ENCODE data around the gene ELAVL2.
A peak's percentile ranks its signal among the peaks of the same experiment; 100 is the strongest.

The ELAVL2 gene

GRCh38 chr9:23823269-23823668, 2.8 kb downstream of the ELAVL2 start:
- Histone ChIP-seq H3K27me3 (ENCODE audit: insufficient read depth, low read depth, severe bottlenecking) (peaks cover 27% of the 10 kb centered on the region), H3K4me3 (ENCODE audit: low read depth, low read length) (no peak overlapping the region), H3K9me3 (ENCODE audit: severe bottlenecking) (no peaks in the 10 kb centered on the region), H3K36me3 (no peaks in the 10 kb centered on the region), H3K27ac (no peak overlapping the region)
- TF ChIP-seq, protein P1, sequence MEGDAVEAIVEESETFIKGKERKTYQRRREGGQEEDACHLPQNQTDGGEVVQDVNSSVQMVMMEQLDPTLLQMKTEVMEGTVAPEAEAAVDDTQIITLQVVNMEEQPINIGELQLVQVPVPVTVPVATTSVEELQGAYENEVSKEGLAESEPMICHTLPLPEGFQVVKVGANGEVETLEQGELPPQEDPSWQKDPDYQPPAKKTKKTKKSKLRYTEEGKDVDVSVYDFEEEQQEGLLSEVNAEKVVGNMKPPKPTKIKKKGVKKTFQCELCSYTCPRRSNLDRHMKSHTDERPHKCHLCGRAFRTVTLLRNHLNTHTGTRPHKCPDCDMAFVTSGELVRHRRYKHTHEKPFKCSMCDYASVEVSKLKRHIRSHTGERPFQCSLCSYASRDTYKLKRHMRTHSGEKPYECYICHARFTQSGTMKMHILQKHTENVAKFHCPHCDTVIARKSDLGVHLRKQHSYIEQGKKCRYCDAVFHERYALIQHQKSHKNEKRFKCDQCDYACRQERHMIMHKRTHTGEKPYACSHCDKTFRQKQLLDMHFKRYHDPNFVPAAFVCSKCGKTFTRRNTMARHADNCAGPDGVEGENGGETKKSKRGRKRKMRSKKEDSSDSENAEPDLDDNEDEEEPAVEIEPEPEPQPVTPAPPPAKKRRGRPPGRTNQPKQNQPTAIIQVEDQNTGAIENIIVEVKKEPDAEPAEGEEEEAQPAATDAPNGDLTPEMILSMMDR (IDR thresholded peaks at IDR 0.05; ENCODE audit: low read depth, low read length) = no peak
- no peak for DNase-seq

- Histone ChIP-seq H3K27me3 (ENCODE audit: insufficient read depth, low read depth, severe bottlenecking) (peaks cover 27% of the 10 kb centered on the region), H3K36me3 (no peaks in the 10 kb centered on the region), H3K4me3 (ENCODE audit: low read depth, low read length) (peak overlapping the region; percentile 54), H3K9me3 (ENCODE audit: severe bottlenecking) (no peaks in the 10 kb centered on the region), H3K27ac (no peak overlapping the region)
- TF ChIP-seq, protein P1 (IDR thresholded peaks at IDR 0.05; ENCODE audit: low read depth, low read length) = no peak
- no peak for DNase-seq
Observed at GRCh38 chr9:23822261-23823169, 3.5 kb downstream of the ELAVL2 start.

GRCh38 chr9:23821375-23822181, 4.5 kb downstream of the ELAVL2 start:
- Histone ChIP-seq H3K36me3 (no peaks in the 10 kb centered on the region), H3K9me3 (ENCODE audit: severe bottlenecking) (no peaks in the 10 kb centered on the region), H3K27ac (peak overlapping the region; percentile 58), H3K27me3 (ENCODE audit: insufficient read depth, low read depth, severe bottlenecking) (peaks cover 27% of the 10 kb centered on the region), H3K4me3 (ENCODE audit: low read depth, low read length) (peak overlapping the region; percentile 54)
- TF ChIP-seq, protein P1 (IDR thresholded peaks at IDR 0.05; ENCODE audit: low read depth, low read length) = no peak
- DNase-seq = peak; percentile 69

DNA sequence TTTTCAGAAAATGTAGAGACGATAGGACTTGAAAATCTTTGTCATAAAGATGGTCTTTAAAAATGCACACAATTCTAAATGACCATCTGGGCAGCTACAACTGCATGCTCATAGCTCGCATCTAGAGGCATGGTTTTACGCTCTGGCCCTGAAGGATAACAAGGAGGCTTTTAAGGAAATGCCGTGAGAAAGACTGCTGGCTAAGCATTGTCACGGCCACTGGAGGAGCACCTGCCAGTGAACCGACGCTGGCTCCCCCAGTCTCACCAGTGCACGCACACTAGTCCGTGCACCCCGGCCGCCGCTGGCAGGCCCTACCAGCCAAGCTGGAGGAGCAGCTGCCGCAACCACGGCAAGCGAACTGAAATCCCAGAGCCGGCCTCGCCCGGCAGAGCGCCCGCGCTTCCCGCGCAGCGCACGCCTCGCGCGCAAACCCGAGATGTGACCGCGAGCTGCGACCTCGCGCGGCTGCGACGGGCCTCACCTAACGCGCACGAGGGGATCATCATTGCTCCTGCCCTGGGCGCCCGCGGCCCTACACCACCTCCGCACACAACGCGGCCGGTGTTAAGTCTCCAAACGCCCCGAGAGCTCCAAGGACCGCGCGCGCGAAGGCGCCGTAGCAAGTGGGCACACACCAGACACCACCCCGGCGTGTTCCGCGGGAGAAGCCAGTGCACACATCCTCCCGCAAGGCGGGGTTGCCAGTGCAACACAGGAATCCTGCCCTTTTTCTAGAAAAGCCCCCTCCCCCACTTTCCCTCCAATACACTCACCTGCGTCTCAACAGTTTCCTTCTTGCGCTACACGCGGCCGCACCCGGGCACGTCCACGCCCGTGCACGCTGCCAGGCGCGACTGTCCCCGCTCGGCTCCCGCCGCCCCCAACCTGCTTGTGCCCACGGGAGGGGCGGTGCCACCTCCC, 5.3 kb downstream of the ELAVL2 start:
- peak; percentile 55 for DNase-seq
- H3K4me3 ChIP-seq (ENCODE audit: low read depth, low read length) = peak overlapping the region; percentile 54
- no peaks in the 10 kb centered on the region for H3K9me3 ChIP-seq (ENCODE audit: severe bottlenecking)
- peaks cover 27% of the 10 kb centered on the region for H3K27me3 ChIP-seq (ENCODE audit: insufficient read depth, low read depth, severe bottlenecking)
- no peaks in the 10 kb centered on the region for H3K36me3 ChIP-seq
- TF ChIP-seq, protein P1 (IDR thresholded peaks at IDR 0.05; ENCODE audit: low read depth, low read length) = peak; percentile 28; the same call in 1 of the 2 replicates
- H3K27ac ChIP-seq = peak overlapping the region; percentile 58

- DNase-seq = no peak
- Histone ChIP-seq H3K27ac (no peak overlapping the region), H3K36me3 (no peaks in the 10 kb centered on the region), H3K9me3 (ENCODE audit: severe bottlenecking) (no peaks in the 10 kb centered on the region), H3K4me3 (ENCODE audit: low read depth, low read length) (no peak overlapping the region), H3K27me3 (ENCODE audit: insufficient read depth, low read depth, severe bottlenecking) (peaks cover 23% of the 10 kb centered on the region)
- TF ChIP-seq, protein P1 (IDR thresholded peaks at IDR 0.05; ENCODE audit: low read depth, low read length) = no peak
Observed at GRCh38 chr9:23819403-23819802, 6.6 kb downstream of the ELAVL2 start.

Data from WERI-Rb-1 (cell line).